IMR-90 (cell line): Measurements from ENCODE around the gene SLC35D2. TPM values are rescaled to one million over a fixed set of nuclear protein-coding genes. Genes with fewer than 3 reads are reported as not detected.

Experiments
- ATAC-seq: fragments of 200-7000 bp; cut with Tn5 transposase; 2 replicates; pipeline ENCODE4 v1.9.1; 2020; ENCODE audit warnings: low read depth, mild to moderate bottlenecking, moderate library complexity
- BruUV-seq: library from RNA; stranded (reverse); fragments of 400-500 nt; replicated peaks from 2 replicates; lab custom pipeline; 2021; lab: Mats Ljungman, UMichigan
- CTCF ChIA-PET: fragments of 300-600 bp; formaldehyde crosslinking; extraction: SDS; loops from one replicate; lab custom pipeline; 2021; ENCODE audit warnings: antibody characterized with exemption; lab: Yijun Ruan, JAX
- POLR2A ChIA-PET: fragments of 300-600 bp; sonication (Branson Sonifier 250); formaldehyde crosslinking; loops from one replicate; lab custom pipeline; 2022; ENCODE audit warnings: antibody characterized with exemption; ENCODE audit not compliant: unreplicated experiment; lab: Charles Lee
- DNase-seq: peaks from one replicate; pipeline ENCODE4 v3.0.0; 2013
- H2AFZ ChIP-seq: replicated peaks from 2 replicates; pipeline ENCODE3; 2013; ENCODE audit warnings: low read length, mild to moderate bottlenecking; ENCODE audit not compliant: poor library complexity
- H2AK5ac ChIP-seq: 2 replicates; pipeline ENCODE4 v1.6.1; 2013; ENCODE audit warnings: low read depth, low read length, inconsistent platforms
- H2AK9ac ChIP-seq: replicated peaks from 2 replicates; pipeline ENCODE3; 2013; ENCODE audit warnings: mild to moderate bottlenecking, low read depth, low read length, moderate library complexity; ENCODE audit not compliant: poor library complexity
- H2BK120ac ChIP-seq: 2 replicates; pipeline ENCODE4 v1.6.1; 2013; ENCODE audit warnings: low read depth, low read length, inconsistent platforms
- H2BK15ac ChIP-seq: 3 replicates; pipeline ENCODE4 v1.6.1; 2013; ENCODE audit warnings: low read depth, low read length, inconsistent platforms
- H2BK20ac ChIP-seq: 2 replicates; pipeline ENCODE4 v1.6.1; 2013; ENCODE audit warnings: low read depth, mild to moderate bottlenecking, inconsistent platforms, low read length, moderate library complexity
- H2BK5ac ChIP-seq: 2 replicates; pipeline ENCODE4 v1.6.1; 2013; ENCODE audit warnings: mild to moderate bottlenecking, low read depth, low read length, inconsistent platforms; ENCODE audit not compliant: poor library complexity, severe bottlenecking
- H3K14ac ChIP-seq: replicated peaks from 2 replicates; pipeline ENCODE4 v1.6.1; 2013; ENCODE audit warnings: low read depth, low read length, inconsistent platforms
- H3K18ac ChIP-seq: 2 replicates; pipeline ENCODE4 v1.6.1; 2013; ENCODE audit warnings: low read depth, low read length, control low read depth
- H3K23ac ChIP-seq: 2 replicates; pipeline ENCODE4 v1.6.1; 2013; ENCODE audit warnings: low read depth, low read length, inconsistent platforms
- H3K27ac ChIP-seq: 2 replicates; pipeline ENCODE4 v1.5.1; 2013; ENCODE audit warnings: mild to moderate bottlenecking, control low read depth, low read length; ENCODE audit not compliant: insufficient read depth
- H3K27me3 ChIP-seq: 2 replicates; pipeline ENCODE4 v1.6.1; 2013; ENCODE audit warnings: low read length; ENCODE audit not compliant: control insufficient read depth, insufficient read depth
- H3K36me3 ChIP-seq: 2 replicates; pipeline ENCODE4 v1.6.1; 2013; ENCODE audit warnings: low read length, mixed read lengths; ENCODE audit not compliant: control insufficient read depth, insufficient read depth
- H3K4ac ChIP-seq: 2 replicates; pipeline ENCODE4 v1.6.1; 2013; ENCODE audit warnings: low read depth, low read length, inconsistent platforms
- H3K4me1 ChIP-seq: 2 replicates; pipeline ENCODE4 v1.6.1; 2013; ENCODE audit warnings: low read length, mixed read lengths; ENCODE audit not compliant: control insufficient read depth, insufficient read depth
- H3K4me2 ChIP-seq: 2 replicates; pipeline ENCODE4 v1.6.1; 2013; ENCODE audit warnings: low read depth, mild to moderate bottlenecking, control low read depth, low read length, moderate library complexity
- H3K4me3 ChIP-seq: 2 replicates; pipeline ENCODE4 v1.5.1; 2013; ENCODE audit warnings: low read depth, mild to moderate bottlenecking, control low read depth, low read length, moderate library complexity; ENCODE audit not compliant: insufficient read depth
- H3K56ac ChIP-seq: 2 replicates; pipeline ENCODE4 v1.6.1; 2013; ENCODE audit warnings: low read length, inconsistent platforms; ENCODE audit not compliant: insufficient read depth; ENCODE audit errors: extremely low read depth
- H3K79me1 ChIP-seq, 2 experiments: 2 replicates each; pipeline ENCODE4 v1.6.1; 2013; ENCODE audit warnings: low read length in 2 of 2, inconsistent platforms in 1 of 2, low read depth in 1 of 2
- H3K9ac ChIP-seq: 2 replicates; pipeline ENCODE4 v1.6.1; 2013; ENCODE audit warnings: low read depth, low read length, control low read depth
- H3K9me1 ChIP-seq: 2 replicates; pipeline ENCODE4 v1.6.1; 2013; ENCODE audit warnings: low read length, inconsistent platforms; ENCODE audit not compliant: insufficient read depth
- H3K9me3 ChIP-seq: 2 replicates; pipeline ENCODE4 v1.6.1; 2013; ENCODE audit warnings: low read length; ENCODE audit not compliant: control insufficient read depth, insufficient read depth
- H4K20me1 ChIP-seq: 2 replicates; pipeline ENCODE4 v1.6.1; 2013; ENCODE audit warnings: low read length, inconsistent platforms; ENCODE audit not compliant: insufficient read depth
- H4K5ac ChIP-seq: 2 replicates; pipeline ENCODE4 v1.6.1; 2013; ENCODE audit warnings: mild to moderate bottlenecking, low read depth, low read length, control low read depth
- H4K8ac ChIP-seq, 2 experiments: 2 replicates each; pipeline ENCODE4 v1.6.1; 2013; ENCODE audit warnings: low read depth in 2 of 2, low read length in 2 of 2, control low read depth in 1 of 2, inconsistent platforms in 1 of 2
- H4K91ac ChIP-seq: 2 replicates; pipeline ENCODE4 v1.6.1; 2013; ENCODE audit warnings: low read depth, low read length, inconsistent platforms; ENCODE audit not compliant: insufficient read depth
- BHLHE40 ChIP-seq: fragments of 150-350 bp; IDR thresholded peaks from 2 replicates; pipeline ENCODE4 v1.6.1; 2016; ENCODE audit warnings: mild to moderate bottlenecking, low read depth, low read length
- CEBPB ChIP-seq: IDR thresholded peaks from 2 replicates; pipeline ENCODE4 v1.6.1; 2012; ENCODE audit warnings: low read depth, low read length, improper control_type of control experiment
- CHD1 ChIP-seq: IDR thresholded peaks from 2 replicates; pipeline ENCODE4 v1.6.1; 2012; ENCODE audit warnings: low read depth, low read length, improper control_type of control experiment
- FOS ChIP-seq: fragments of 150-350 bp; IDR thresholded peaks from 2 replicates; pipeline ENCODE4 v1.6.1; 2016; ENCODE audit warnings: low read depth, low read length
- MAFK ChIP-seq: IDR thresholded peaks from 2 replicates; pipeline ENCODE4 v1.6.1; 2012; ENCODE audit warnings: low read depth, low read length, improper control_type of control experiment
- MAZ ChIP-seq: IDR thresholded peaks from 2 replicates; pipeline ENCODE4 v1.6.1; 2012; ENCODE audit warnings: low read depth, mild to moderate bottlenecking, low read length, improper control_type of control experiment, moderate library complexity, borderline replicate concordance
- MXI1 ChIP-seq: IDR thresholded peaks from 2 replicates; pipeline ENCODE4 v1.6.1; 2012; ENCODE audit warnings: low read depth, mild to moderate bottlenecking, low read length, moderate library complexity, borderline replicate concordance
- NFE2L2 ChIP-seq: fragments of 150-350 bp; IDR thresholded peaks from 2 replicates; pipeline ENCODE4 v1.6.1; 2016; ENCODE audit warnings: low read depth, mild to moderate bottlenecking, low read length
- POLR2A ChIP-seq: IDR thresholded peaks from 2 replicates; pipeline ENCODE4 v1.6.1; 2012; ENCODE audit warnings: mild to moderate bottlenecking, low read depth, low read length
- RAD21 ChIP-seq: IDR thresholded peaks from 2 replicates; pipeline ENCODE4 v1.6.1; 2012; ENCODE audit warnings: low read length, improper control_type of control experiment
- RCOR1 ChIP-seq: IDR thresholded peaks from 2 replicates; pipeline ENCODE4 v1.6.1; 2012; ENCODE audit warnings: mild to moderate bottlenecking, low read length, improper control_type of control experiment; ENCODE audit not compliant: insufficient replicate concordance
- RFX5 ChIP-seq: IDR thresholded peaks from 2 replicates; pipeline ENCODE4 v1.8.0; 2012; ENCODE audit warnings: low read depth, mild to moderate bottlenecking, low read length, moderate library complexity
- SMC3 ChIP-seq: fragments of 150-350 bp; IDR thresholded peaks from 2 replicates; pipeline ENCODE4 v1.6.1; 2016; ENCODE audit warnings: low read depth, mild to moderate bottlenecking, antibody characterized with exemption, low read length, moderate library complexity
- WGBS, 2 experiments: methylation state at CpG; one replicate each; pipeline versions ENCODE4 v1.1.5 to v1.1.7; 2013; ENCODE audit warnings: missing lambda C conversion rate in 2 of 2; ENCODE audit not compliant: insufficient read length in 1 of 2; ENCODE audit errors: extremely low coverage in 2 of 2; 5-methylcytosine and 5-hydroxymethylcytosine counted together
- dilution Hi-C: fragments of 300-500 bp; cut with HindIII; formaldehyde crosslinking; loops from one replicate; pipeline ENCODE4 v1.14.3; 2018; ENCODE audit warnings: low sequenced_read_pairs; ENCODE audit not compliant: unreplicated experiment
- in situ Hi-C: fragments of 300-500 bp; cut with MboI; formaldehyde crosslinking; loops from 3 replicates; pipeline ENCODE4 v1.14.3; 2019; ENCODE audit warnings: low sequenced_read_pairs, inconsistent platforms, mixed read lengths
- intact Hi-C: fragments of 100-400 bp; cut with micrococcal nuclease; formaldehyde crosslinking; loops from 2 replicates; pipeline ENCODE4 v1.10.0; 2022
- polyA plus RNA-seq, 3 experiments: library from polyadenylated mRNA; depleted of rRNA; stranded (reverse); fragments of >200 nt; gene quantifications; 2 replicates each; pipeline ENCODE4 v1.2.3, GENCODE V29; 2012; ENCODE audit warnings: low replicate concordance in 1 of 3
- total RNA-seq: library from RNA; depleted of rRNA; stranded (reverse); fragments of >200 nt; gene quantifications from 2 replicates; pipeline ENCODE4 v1.2.3, GENCODE V29; 2012
- TF ChIP-seq, protein P1 (sequence below): conservative IDR thresholded peaks from 2 replicates; pipeline ENCODE4 v1.5.1; 2012; ENCODE audit warnings: mild to moderate bottlenecking, low read depth, low read length, improper control_type of control experiment
- TF ChIP-seq, protein P2 (sequence below): fragments of 150-350 bp; IDR thresholded peaks from 2 replicates; pipeline ENCODE4 v1.6.1; 2017; ENCODE audit warnings: mild to moderate bottlenecking, antibody characterized with exemption, low read length, low read depth
- TF ChIP-seq, protein P3 (sequence below): fragments of 150-350 bp; IDR thresholded peaks from 2 replicates; pipeline ENCODE4 v1.6.1; 2016; ENCODE audit warnings: low read depth, mild to moderate bottlenecking, low read length, moderate library complexity, borderline replicate concordance

SLC35D2 gene
- total and polyA plus RNA-seq, 2 of the 4 experiments (the other 2 are of a cell fraction) = 9.7 to 11.8 TPM

DNA sequence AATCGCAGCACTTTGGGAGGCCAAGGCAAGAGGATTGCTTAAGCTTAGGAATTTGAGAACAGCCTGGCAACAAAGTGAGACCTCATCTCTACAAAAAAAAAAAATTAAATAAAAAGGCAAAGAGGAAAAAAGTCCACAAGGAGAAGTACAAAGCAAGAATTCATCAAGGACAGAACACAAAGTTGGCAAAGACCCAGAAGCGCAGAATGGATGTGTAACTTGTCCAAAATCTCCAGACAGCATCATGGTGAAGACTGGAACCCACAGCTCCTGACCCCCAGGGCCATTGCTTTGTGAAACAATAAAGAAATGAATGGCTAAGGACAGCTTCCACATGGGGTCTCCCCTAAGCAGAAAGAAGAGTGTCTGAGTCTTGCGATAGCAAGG, 89.4 kb downstream of the SLC35D2 start:
- TF ChIP-seq RAD21 (no peak), SMC3 (no peak), CEBPB (no peak), RFX5 (no peak), BHLHE40 (no peak), MXI1 (no peak), FOS (no peak), MAZ (no peak), CHD1 (no peak), NFE2L2 (no peak), MAFK (no peak), POLR2A (no peak), RCOR1 (no peak)
- TF ChIP-seq, protein P1, sequence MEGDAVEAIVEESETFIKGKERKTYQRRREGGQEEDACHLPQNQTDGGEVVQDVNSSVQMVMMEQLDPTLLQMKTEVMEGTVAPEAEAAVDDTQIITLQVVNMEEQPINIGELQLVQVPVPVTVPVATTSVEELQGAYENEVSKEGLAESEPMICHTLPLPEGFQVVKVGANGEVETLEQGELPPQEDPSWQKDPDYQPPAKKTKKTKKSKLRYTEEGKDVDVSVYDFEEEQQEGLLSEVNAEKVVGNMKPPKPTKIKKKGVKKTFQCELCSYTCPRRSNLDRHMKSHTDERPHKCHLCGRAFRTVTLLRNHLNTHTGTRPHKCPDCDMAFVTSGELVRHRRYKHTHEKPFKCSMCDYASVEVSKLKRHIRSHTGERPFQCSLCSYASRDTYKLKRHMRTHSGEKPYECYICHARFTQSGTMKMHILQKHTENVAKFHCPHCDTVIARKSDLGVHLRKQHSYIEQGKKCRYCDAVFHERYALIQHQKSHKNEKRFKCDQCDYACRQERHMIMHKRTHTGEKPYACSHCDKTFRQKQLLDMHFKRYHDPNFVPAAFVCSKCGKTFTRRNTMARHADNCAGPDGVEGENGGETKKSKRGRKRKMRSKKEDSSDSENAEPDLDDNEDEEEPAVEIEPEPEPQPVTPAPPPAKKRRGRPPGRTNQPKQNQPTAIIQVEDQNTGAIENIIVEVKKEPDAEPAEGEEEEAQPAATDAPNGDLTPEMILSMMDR = no peak
- TF ChIP-seq, protein P2, sequence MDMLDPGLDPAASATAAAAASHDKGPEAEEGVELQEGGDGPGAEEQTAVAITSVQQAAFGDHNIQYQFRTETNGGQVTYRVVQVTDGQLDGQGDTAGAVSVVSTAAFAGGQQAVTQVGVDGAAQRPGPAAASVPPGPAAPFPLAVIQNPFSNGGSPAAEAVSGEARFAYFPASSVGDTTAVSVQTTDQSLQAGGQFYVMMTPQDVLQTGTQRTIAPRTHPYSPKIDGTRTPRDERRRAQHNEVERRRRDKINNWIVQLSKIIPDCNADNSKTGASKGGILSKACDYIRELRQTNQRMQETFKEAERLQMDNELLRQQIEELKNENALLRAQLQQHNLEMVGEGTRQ = no peak
- TF ChIP-seq, protein P3, sequence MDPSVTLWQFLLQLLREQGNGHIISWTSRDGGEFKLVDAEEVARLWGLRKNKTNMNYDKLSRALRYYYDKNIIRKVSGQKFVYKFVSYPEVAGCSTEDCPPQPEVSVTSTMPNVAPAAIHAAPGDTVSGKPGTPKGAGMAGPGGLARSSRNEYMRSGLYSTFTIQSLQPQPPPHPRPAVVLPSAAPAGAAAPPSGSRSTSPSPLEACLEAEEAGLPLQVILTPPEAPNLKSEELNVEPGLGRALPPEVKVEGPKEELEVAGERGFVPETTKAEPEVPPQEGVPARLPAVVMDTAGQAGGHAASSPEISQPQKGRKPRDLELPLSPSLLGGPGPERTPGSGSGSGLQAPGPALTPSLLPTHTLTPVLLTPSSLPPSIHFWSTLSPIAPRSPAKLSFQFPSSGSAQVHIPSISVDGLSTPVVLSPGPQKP = no peak
- ChIA-PET CTCF (interaction anchor here (0.5 kb wide), 1 partner anchor 1625 kb away, joined by 3 read pairs; no protein-coding TSS in a partner anchor), POLR2A (no interaction called here)
- Histone ChIP-seq H3K9me3 (peaks cover 2% of the 10 kb centered on the region), H3K18ac (no peak overlapping the region), H3K56ac (no peak overlapping the region), H3K14ac (no peak overlapping the region), H3K79me1 (no peaks in the 10 kb centered on the region), H3K4me2 (no peak overlapping the region), H3K27me3 (no peaks in the 10 kb centered on the region), H3K36me3 (no peaks in the 10 kb centered on the region), H2AK9ac (no peak overlapping the region), H3K4me3 (no peak overlapping the region), H3K4ac (no peak overlapping the region), H2AK5ac (no peak overlapping the region), H4K20me1 (no peaks in the 10 kb centered on the region), H2AFZ (no peak overlapping the region), H3K23ac (no peak overlapping the region), H4K5ac (no peak overlapping the region), H3K27ac (no peak overlapping the region), H2BK120ac (no peak overlapping the region), H2BK15ac (no peak overlapping the region), H3K4me1 (peaks cover 2% of the 10 kb centered on the region; the same call in 1 of the 2 replicates), H3K9ac (no peak overlapping the region), H2BK5ac (no peak overlapping the region), H4K91ac (no peak overlapping the region), H2BK20ac (no peak overlapping the region), H3K9me1 (0 out of 2 replicates have a peak, but pooled peaks cover under 1% of the 10 kb centered on the region), H4K8ac (no peak overlapping the region)
- WGBS, 2 experiments = 100% methylated on average over 1 of the region's 3 CpGs; no CpG with 5 or more reads in 1 of the 2 experiments
- BruUV-seq = no TSS peak
- no peak for DNase-seq
- ATAC-seq = no peak
- dilution Hi-C loops = no loop called here
- in situ Hi-C loops = no loop called here
- intact Hi-C loops = no loop called here
